Kidney capillary endothelial cell (primary cell): ENCODE data around the gene KRCC1.
"Not testable (repeated sequence)": the region's sequence is repeated elsewhere in the genome, so short reads cannot be mapped to it uniquely, and the experiment has no call there.

Source experiments
- DNase-seq: peaks from one replicate; pipeline ENCODE4 v3.0.0-alpha.2; 2018; ENCODE audit warnings: low spot score

KRCC1 gene

DNA sequence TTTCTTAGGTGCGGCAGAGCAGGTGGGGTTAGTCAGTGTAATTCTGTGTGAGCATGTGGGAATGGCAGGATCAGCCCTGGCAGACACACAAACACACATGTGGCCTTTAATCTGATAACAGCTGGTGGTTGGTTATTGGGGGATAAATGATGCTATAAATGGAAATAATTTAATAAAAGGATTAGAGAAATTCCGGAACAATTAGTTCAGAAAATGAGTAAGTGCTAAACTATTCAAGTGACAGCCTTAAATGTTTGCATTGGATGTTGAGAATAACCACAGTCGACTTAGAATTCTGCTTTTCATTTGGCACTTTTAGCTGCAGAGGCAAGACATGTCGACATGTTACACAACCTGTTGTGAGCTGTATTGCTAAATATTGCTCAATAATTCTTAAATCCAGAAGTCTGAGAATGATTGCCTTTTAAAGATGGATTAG is 19.3 kb upstream of the KRCC1 start:
- DNase-seq = no peak

GRCh38 chr2:88074150-88074549 is 18.6 kb upstream of the KRCC1 start:
- no peak for DNase-seq

DNA sequence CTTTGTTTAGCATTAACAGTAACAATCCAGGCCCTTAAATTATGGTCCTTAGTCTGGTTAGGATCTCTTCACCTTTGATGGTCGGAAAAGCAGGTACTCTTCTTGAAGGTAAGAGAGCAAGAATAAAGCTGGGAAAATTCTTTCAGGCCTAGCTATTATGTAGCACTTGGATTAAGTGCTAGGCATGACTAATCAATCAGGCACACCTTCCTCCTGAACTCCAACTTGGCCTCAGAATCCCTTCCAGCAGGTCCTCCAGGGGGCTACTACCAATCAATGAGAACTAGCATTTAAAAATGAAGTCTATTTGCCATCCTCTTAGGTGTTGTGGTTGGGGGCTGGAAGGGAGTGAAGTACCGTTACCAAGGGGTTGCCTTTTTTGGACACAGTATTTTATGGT is 15.8 kb upstream of the KRCC1 start:
- DNase-seq = no peak

DNA sequence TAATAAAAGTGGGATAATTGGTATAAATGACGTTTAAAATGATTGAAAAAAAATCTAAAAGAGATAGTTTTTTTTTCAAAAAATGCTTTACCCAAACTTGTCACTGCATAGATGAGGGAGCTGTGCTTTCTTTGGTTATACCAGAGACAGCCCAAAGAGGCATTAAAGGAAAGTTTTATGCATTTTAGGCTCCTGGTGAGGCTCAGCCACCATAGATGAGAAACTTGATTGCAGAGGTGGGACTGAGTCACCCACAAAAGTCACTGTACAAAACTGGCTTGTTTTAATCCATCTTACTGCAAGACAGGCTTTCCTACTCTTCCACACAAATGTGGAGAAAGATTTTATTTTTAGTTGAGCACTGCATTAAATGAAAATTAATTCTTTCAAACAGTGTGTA is 14.5 kb upstream of the KRCC1 start:
- DNase-seq = no peak

GRCh38 chr2:88069117-88069516 is 13.5 kb upstream of the KRCC1 start:
- DNase-seq = no peak

GRCh38 chr2:88068044-88068443 is 12.5 kb upstream of the KRCC1 start:
- DNase-seq = no peak

- no peak for DNase-seq
These were observed 12.0 kb upstream of the KRCC1 start, which contains the start of gene SMYD1 for GRCh38 chr2:88067598-88067997. Gene SMYD1, plus strand, starts transcription at chr2:88067825. Its CDS starts 40 bp downstream, at chr2:88067865.

DNA sequence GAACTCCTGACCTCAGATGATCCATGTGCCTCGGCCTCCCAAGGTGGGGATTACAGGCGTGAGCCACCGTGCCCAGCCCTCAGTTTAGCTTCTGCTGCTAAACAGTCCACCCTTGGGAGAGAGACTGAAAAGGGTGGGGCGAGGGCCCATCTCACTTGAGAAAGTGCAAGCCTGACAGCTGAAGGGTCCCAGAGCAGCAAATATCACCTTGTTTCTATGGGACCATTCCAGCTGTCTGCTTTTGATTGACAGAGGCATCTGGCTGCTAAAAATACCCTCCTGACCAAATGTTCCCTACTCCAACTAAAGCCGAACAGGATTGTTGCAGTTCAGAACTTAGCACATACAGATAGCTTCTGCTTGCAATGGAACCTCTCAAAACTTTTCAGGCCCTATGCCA is 11.6 kb upstream of the KRCC1 start:
- no peak for DNase-seq

- no peak for DNase-seq
These were observed 11.0 kb upstream of the KRCC1 start for GRCh38 chr2:88066543-88066942.

DNA sequence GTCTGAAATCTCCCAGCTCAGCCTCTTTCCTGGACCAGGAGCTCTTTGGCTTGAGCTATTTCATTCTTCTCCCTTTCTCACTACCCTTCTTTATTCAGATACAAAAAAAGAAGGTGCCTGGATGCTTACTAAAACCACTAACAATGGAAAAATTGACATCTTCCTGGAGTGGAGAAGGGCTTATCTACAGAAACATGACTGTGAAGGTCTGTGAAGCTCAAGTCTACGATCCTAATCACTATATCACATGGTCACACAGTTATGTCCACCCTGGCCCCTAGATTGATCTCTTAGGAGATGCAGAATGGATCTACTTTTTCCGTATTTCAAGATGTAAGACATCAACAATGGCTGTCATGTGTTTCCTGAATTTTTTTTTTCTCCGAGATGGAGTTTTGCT is 5.7 kb upstream of the KRCC1 start:
- no peak for DNase-seq

DNA sequence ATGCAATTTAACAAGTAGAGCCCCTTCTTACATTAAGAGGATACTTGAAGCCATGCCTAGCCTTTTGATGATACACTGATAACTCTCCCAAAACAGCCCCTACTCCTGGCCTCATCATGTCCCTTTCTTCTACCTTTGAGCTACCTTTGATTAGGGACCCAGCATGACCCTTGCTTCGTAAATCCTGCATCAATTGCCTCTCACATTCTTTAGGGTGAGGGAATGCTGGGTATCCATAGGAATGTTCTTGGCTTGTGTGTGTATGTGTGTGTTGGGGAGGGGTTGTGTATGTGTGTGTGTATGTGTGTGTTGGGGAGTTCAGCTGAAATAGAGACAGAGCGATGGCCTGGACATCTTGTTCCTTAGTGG is 5.3 kb upstream of the KRCC1 start:
- DNase-seq = no peak

DNA sequence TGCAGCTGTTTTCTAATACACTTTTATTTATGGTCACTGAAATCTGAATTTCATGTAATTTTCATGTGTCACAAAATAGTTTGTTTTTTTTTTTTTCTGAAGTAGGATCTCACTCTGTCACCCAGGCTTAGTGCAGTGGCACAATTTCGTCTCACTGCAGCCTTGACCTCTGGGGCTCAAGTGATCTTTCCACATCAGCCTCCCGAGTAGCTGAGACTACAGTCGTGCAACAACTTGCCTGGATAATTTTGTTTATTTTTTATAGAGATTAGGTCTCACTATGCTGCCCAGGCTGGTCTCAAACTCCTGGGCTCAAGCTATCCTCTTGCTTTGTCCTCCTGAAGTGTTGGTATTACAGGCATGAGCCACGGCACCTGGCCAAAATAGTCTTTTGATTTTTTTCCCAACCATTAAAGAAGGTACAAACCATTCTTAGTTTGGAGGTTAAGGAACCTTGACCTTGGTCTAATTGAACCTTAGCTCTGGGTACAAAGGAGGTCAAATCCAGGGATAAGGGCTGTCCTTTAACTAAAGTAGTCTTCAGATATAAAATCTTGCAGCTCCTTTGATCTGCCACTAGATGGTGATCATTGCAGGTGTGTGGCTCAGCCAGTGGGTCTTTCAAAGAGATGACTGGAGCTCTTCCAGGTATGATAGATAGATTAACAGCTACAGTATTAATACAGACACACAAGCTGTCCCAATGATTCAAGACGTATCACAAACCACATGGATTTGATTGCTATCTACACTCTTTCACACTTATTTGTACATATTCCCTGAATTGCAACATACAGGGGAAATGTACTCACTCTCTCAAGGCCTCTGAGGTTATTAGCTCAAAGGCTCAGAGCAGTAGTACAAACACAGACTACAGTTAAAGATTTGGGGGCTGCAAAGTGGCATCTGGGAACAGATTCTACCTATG is 4.7 kb upstream of the KRCC1 start:
- DNase-seq = peak; percentile 46

- no peak for DNase-seq
These were observed 2.6 kb upstream of the KRCC1 start for GRCh38 chr2:88058191-88058590.

- no peak for DNase-seq
These were observed 1.9 kb upstream of the KRCC1 start for GRCh38 chr2:88057437-88057844.

- peak; percentile 22 for DNase-seq
These were observed 707 bp downstream of the KRCC1 start for GRCh38 chr2:88054782-88055370.

DNA sequence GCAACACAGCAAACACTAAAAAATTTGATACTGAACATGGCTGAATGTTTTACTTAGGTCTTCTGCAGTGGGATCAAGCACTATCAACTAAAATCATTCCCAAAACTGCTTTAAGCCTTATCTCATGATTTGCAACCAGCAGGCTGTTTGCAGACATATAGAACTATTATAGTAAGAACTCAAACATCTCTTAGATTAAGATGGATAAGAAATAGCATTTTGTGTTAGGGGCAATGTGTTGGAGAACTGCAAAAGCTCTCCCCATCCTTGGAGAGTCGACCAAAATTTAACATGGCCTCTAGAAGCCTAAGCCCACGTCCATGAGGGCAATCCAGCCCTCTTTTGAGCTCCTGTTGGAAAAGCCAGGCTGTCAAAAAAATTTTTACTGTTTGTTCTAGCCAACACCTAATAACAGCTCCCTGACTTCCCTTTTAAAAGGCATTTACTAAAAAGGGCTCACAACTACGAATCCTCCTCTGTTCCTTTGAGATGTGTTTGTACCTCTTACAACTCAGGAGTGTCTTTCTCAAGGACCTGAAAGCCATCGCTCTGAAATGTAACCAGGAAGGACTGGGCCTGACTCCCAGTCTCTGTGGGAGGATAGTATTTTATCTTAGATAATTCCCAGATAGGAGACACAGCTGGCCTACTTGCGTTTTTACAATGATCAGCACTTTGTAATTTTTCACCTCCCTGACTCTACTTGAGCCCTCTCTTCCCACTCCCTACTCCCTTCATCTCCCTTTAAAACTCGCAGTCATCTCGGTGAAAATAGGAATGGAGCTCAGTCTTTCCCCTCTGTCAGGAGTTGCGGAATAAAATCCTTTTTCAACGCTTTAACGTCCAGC is 1.4 kb downstream of the KRCC1 start:
- DNase-seq = peak; percentile 7

- no peak for DNase-seq
These were observed 2.3 kb downstream of the KRCC1 start for GRCh38 chr2:88053296-88053695.

DNA sequence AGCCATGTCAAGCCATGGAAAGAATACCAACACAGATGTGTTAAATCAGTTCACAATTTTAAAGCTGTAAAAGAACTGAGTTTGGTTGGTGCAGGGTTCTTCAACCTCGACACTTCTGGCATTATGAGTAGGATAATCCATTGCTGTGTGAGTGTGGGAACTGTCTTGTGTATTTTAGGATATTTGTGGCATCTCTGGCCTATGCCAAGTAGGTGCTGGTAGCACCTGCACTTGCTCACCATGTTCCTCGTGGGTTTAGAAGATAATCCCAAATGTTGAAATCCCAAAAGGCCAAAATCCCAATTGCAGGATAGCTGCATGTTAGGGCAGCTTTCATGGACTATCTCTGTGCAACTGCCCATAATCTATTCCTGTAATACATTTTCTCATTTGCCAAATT is 3.8 kb downstream of the KRCC1 start:
- no peak for DNase-seq

GRCh38 chr2:88049622-88050021 is 6.0 kb downstream of the KRCC1 start:
- DNase-seq = no peak

- no peak for DNase-seq
These were observed 7.0 kb downstream of the KRCC1 start for GRCh38 chr2:88048541-88048940.

- not testable (repeated sequence) for DNase-seq
These were observed 10.0 kb downstream of the KRCC1 start for GRCh38 chr2:88045561-88045960.

DNA sequence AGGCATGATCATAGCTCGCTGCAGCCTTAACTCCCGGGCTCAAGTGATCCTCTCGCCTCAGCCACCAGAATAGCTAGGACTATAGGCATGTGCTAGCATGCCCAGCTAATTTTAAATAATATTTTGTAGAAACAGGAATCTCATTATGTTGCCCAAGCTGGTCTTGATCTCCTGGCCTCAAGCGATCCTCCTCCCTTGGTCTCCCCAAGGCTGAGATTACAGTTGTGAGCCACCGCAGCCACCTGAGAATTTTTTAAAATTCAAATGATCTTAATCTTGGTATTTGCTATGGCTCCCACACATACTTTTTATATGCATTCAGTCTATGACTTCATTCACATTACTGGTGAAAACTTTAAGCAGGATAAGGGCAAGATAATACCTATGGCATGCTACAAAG is 13.1 kb downstream of the KRCC1 start:
- DNase-seq = no peak
